ENCODE measurements around the gene PAOX. TPM values are rescaled to one million over a fixed set of nuclear protein-coding genes. Genes with fewer than 3 reads are reported as not detected.

PAOX gene
- total and polyA plus RNA-seq, 9 of the 15 experiments (the other 6 are each of a cell fraction or from before 2014, with no cell fraction given), result 0.80 to 6.4 (median 2.6) TPM

GRCh38 chr10:133394064-133394663 is 15.1 kb downstream of the PAOX start, which contains the start of gene MTG1 (continued):
- no peak for TF ChIP-seq ZNF133 (CRISPR knock-in tag; IDR thresholded peaks at IDR 0.05)
- TF ChIP-seq ZBTB11 (CRISPR knock-in tag; IDR thresholded peaks at IDR 0.05), result peak; percentile 85 to 98 (median 88); a peak in 5 of 6 replicates
- TF ChIP-seq NEUROD1 (IDR thresholded peaks at IDR 0.05; ENCODE audit: borderline replicate concordance, low read depth, low read length, partially characterized antibody), result peak; percentile 56
- no peak for TF ChIP-seq ZKSCAN8 (CRISPR knock-in tag; IDR thresholded peaks at IDR 0.05)
- TF ChIP-seq CTBP1 (IDR thresholded peaks at IDR 0.05; ENCODE audit: borderline replicate concordance), result peak; percentile 96
- peak; percentile 37; the same call in 1 of the 2 replicates for TF ChIP-seq CHD2 (IDR thresholded peaks at IDR 0.05; ENCODE audit: low read depth, low read length)
- TF ChIP-seq MBD2 (IDR thresholded peaks at IDR 0.05; ENCODE audit: borderline replicate concordance, low read depth), result 0 out of 2 replicates have a peak, but pooled peaks have one; percentile 37
- peak; percentile 44; the same call in 1 of the 2 replicates for TF ChIP-seq DIDO1 (tag; IDR thresholded peaks at IDR 0.05; ENCODE audit: low read depth)
- TF ChIP-seq TEAD4 (IDR thresholded peaks at IDR 0.05; ENCODE audit: low read length), result 0 out of 2 replicates have a peak, but pooled peaks have one; percentile 18
- TF ChIP-seq TEAD4 (CRISPR knock-in tag; IDR thresholded peaks at IDR 0.05; ENCODE audit: borderline replicate concordance), result no peak
- peak; percentile 68 for TF ChIP-seq C11orf30 (IDR thresholded peaks at IDR 0.05; ENCODE audit: low read depth)
- TF ChIP-seq MECOM (CRISPR knock-in tag; IDR thresholded peaks at IDR 0.05), result no peak
- peak; percentile 79; the same call in 1 of the 2 replicates for TF ChIP-seq FOXP1 (CRISPR knock-in tag; IDR thresholded peaks at IDR 0.05)
- TF ChIP-seq, protein P1, sequence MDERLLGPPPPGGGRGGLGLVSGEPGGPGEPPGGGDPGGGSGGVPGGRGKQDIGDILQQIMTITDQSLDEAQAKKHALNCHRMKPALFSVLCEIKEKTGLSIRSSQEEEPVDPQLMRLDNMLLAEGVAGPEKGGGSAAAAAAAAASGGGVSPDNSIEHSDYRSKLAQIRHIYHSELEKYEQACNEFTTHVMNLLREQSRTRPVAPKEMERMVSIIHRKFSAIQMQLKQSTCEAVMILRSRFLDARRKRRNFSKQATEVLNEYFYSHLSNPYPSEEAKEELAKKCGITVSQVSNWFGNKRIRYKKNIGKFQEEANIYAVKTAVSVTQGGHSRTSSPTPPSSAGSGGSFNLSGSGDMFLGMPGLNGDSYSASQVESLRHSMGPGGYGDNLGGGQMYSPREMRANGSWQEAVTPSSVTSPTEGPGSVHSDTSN (CRISPR knock-in tag; IDR thresholded peaks at IDR 0.05; ENCODE audit: low read depth), result no peak
- TF ChIP-seq, protein P1 (tag; conservative IDR thresholded peaks at IDR 0.05; ENCODE audit: low read depth), result no peak
- TF ChIP-seq ZNF639 (CRISPR knock-in tag; conservative IDR thresholded peaks at IDR 0.05 in 1 of 2, IDR thresholded peaks at IDR 0.05 in 1 of 2), result peak in 1 of 2 experiments; percentile 98; a peak in 2 of 4 replicates
- TF ChIP-seq E2F3 (CRISPR knock-in tag; IDR thresholded peaks at IDR 0.05), result peak; percentile 94
- TF ChIP-seq MNT (conservative IDR thresholded peaks at IDR 0.05), result peak; percentile 74 to 92; a peak in 3 of 4 replicates

All from K562 (cell line).